GM23338 (cell line): ENCODE results near the gene FASTK. TPM values are rescaled to one million over a fixed set of nuclear protein-coding genes. Genes with fewer than 3 reads are reported as not detected.

ENCODE experiments used
- ATAC-seq: fragments of 200-7000 bp; cut with Tn5 transposase; 3 replicates; pipeline ENCODE4 v1.9.1; 2020
- DNase-seq: peaks from one replicate; pipeline ENCODE4 v3.0.0-alpha.2; 2015; ENCODE audit warnings: low spot score
- H2AFZ ChIP-seq: fragments of 200-600 bp; sonication (generic); 2 replicates; pipeline ENCODE4 v1.8.0; 2016; ENCODE audit warnings: antibody characterized with exemption, mild to moderate bottlenecking, moderate library complexity
- H3F3A ChIP-seq: fragments of 200-600 bp; sonication (generic); replicated peaks from 2 replicates; pipeline ENCODE4 v1.8.0; 2017; ENCODE audit warnings: antibody characterized with exemption, mixed run types, low read depth
- H3K27ac ChIP-seq: fragments of 200-600 bp; sonication (generic); 2 replicates; pipeline ENCODE4 v1.6.1; 2016; ENCODE audit warnings: low read depth
- H3K27me3 ChIP-seq: fragments of 200-600 bp; sonication (generic); 2 replicates; pipeline ENCODE4 v1.8.0; 2016; ENCODE audit warnings: mild to moderate bottlenecking, mixed run types, moderate library complexity; ENCODE audit not compliant: insufficient read depth
- H3K36me3 ChIP-seq: fragments of 200-600 bp; sonication (generic); 2 replicates; pipeline ENCODE4 v1.8.0; 2016; ENCODE audit warnings: mild to moderate bottlenecking; ENCODE audit not compliant: insufficient read depth
- H3K4me1 ChIP-seq: fragments of 200-600 bp; sonication (generic); 2 replicates; pipeline ENCODE4 v1.8.0; 2016; ENCODE audit warnings: mild to moderate bottlenecking, moderate library complexity; ENCODE audit not compliant: insufficient read depth
- H3K4me2 ChIP-seq: fragments of 200-600 bp; sonication (generic); 2 replicates; pipeline ENCODE4 v1.7.1; 2017; ENCODE audit warnings: mixed run types
- H3K4me3 ChIP-seq: fragments of 200-600 bp; sonication (generic); 2 replicates; pipeline ENCODE4 v1.6.1; 2016; ENCODE audit warnings: mixed run types
- H3K79me2 ChIP-seq: fragments of 200-600 bp; sonication (generic); replicated peaks from 2 replicates; pipeline ENCODE4 v1.8.0; 2017; ENCODE audit warnings: mild to moderate bottlenecking; ENCODE audit not compliant: insufficient read depth
- H3K9me2 ChIP-seq: fragments of 200-600 bp; sonication (generic); 2 replicates; pipeline ENCODE4 v1.8.0; 2017; ENCODE audit not compliant: insufficient read depth
- H4K20me1 ChIP-seq: fragments of 200-600 bp; sonication (generic); replicated peaks from 2 replicates; pipeline ENCODE4 v1.8.0; 2017; ENCODE audit warnings: mild to moderate bottlenecking; ENCODE audit not compliant: insufficient read depth
- H3K27ac Mint-ChIP-seq: 2 replicates; pipeline ENCODE4 v1.8.0; 2020; ENCODE audit warnings: inconsistent platforms, mild to moderate bottlenecking, moderate library complexity, mixed read lengths
- H3K27me3 Mint-ChIP-seq: 3 replicates; pipeline ENCODE4 v1.8.0; 2022; ENCODE audit warnings: low read depth, mild to moderate bottlenecking, moderate library complexity, mixed read lengths, inconsistent platforms; ENCODE audit not compliant: insufficient read depth, poor library complexity
- H3K36me3 Mint-ChIP-seq: 3 replicates; pipeline ENCODE4 v1.8.0; 2021; ENCODE audit warnings: low read depth, mild to moderate bottlenecking, inconsistent platforms, moderate library complexity, mixed read lengths
- H3K4me1 Mint-ChIP-seq: 3 replicates; pipeline ENCODE4 v1.8.0; 2020; ENCODE audit warnings: mild to moderate bottlenecking, inconsistent platforms, mixed read lengths
- H3K4me3 Mint-ChIP-seq: 3 replicates; pipeline ENCODE4 v1.8.0; 2021; ENCODE audit warnings: moderate library complexity, mild to moderate bottlenecking, inconsistent platforms, mixed read lengths
- H3K9me3 Mint-ChIP-seq: 3 replicates; pipeline ENCODE4 v1.8.0; 2020; ENCODE audit warnings: moderate library complexity, mild to moderate bottlenecking, inconsistent platforms, mixed read lengths
- CREB1 ChIP-seq: fragments of 250-450 bp; sonication (Bioruptor Pico); IDR thresholded peaks from 2 replicates; pipeline ENCODE4 v1.5.0; 2020; ENCODE audit warnings: low read depth, mild to moderate bottlenecking, moderate library complexity
- EZH2phosphoT487 ChIP-seq: fragments of 200-600 bp; sonication (generic); IDR thresholded peaks from one replicate; pipeline ENCODE4 v1.8.1; 2018; ENCODE audit warnings: antibody characterized with exemption; ENCODE audit not compliant: unreplicated experiment
- JUNB ChIP-seq: IDR thresholded peaks from one replicate; pipeline ENCODE4 v1.6.1; 2016; ENCODE audit warnings: antibody characterized with exemption; ENCODE audit not compliant: unreplicated experiment
- NANOG ChIP-seq: IDR thresholded peaks from 2 replicates; pipeline ENCODE4 v1.6.1; 2016; ENCODE audit warnings: antibody characterized with exemption, borderline replicate concordance
- ZNF331 ChIP-seq: fragments of 250-450 bp; sonication (Bioruptor Pico); IDR thresholded peaks from 2 replicates; pipeline ENCODE4 v1.5.0; 2020; ENCODE audit warnings: low read depth, mild to moderate bottlenecking, moderate library complexity
- polyA plus RNA-seq: library from polyadenylated mRNA; unstranded; fragments of >200 nt; fragmentation: Nextera tagmentation; extraction: Ambion mirVana; gene quantifications from 2 replicates; pipeline ENCODE4 v1.2.1, GENCODE V29; 2016
- total RNA-seq: library from RNA; depleted of rRNA; stranded (reverse); fragments of >200 nt; shearing (Covaris generic); gene quantifications from 2 replicates; pipeline ENCODE4 v1.2.3, GENCODE V29; 2014
- TF ChIP-seq, protein P1 (sequence below): IDR thresholded peaks from one replicate; pipeline ENCODE4 v1.6.1; 2018; ENCODE audit warnings: antibody characterized with exemption; ENCODE audit not compliant: unreplicated experiment
- TF ChIP-seq, protein P2 (sequence below), 2 experiments: fragments of 200-600 bp in 1 of 2; sonication (generic) in 1 of 2; conservative IDR thresholded peaks; 2 replicates each; pipeline versions ENCODE4 v1.5.1 to v1.6.1; 2016 to 2017; ENCODE audit warnings: antibody characterized with exemption in 2 of 2, low read depth in 2 of 2, mild to moderate bottlenecking in 2 of 2, moderate library complexity in 1 of 2

FASTK gene
- total and polyA plus RNA-seq, 2 experiments from 2014 or later, result 37.4 to 57.4 TPM

DNA sequence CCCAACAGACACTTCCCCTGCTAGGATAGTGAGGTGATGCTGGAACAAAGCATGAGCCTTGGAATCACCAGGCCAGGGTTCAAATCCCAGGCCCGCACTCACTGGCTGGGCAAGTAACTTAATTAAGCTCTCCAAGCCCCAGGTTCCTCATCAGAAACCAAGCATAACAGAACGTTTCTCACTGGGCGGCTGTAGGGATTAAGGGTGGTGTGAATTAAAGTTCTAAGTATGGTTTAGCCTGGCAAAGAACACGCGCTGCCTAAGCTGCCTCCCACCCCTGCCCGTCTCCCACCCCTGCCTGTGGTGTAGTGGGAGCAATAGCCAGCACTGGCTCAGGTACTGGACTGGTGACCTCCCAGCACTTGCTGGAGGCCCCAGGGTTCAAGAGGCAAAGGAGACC lies 15.6 kb downstream of the FASTK start:
- Mint-ChIP-seq H3K27me3 (peaks cover 35% of the 10 kb centered on the region), H3K4me3 (no peak overlapping the region), H3K4me1 (peaks cover 32% of the 10 kb centered on the region), H3K27ac (no peak overlapping the region), H3K36me3 (peaks cover 41% of the 10 kb centered on the region), H3K9me3 (no peaks in the 10 kb centered on the region)
- Histone ChIP-seq H3F3A (peaks cover 15% of the 10 kb centered on the region), H3K4me2 (no peak overlapping the region), H3K4me1 (peaks cover 29% of the 10 kb centered on the region), H3K36me3 (peaks cover 16% of the 10 kb centered on the region), H3K4me3 (no peak overlapping the region), H3K27me3 (peaks cover 15% of the 10 kb centered on the region; the same call in 1 of the 2 replicates), H2AFZ (no peak overlapping the region), H3K27ac (no peak overlapping the region), H4K20me1 (no peaks in the 10 kb centered on the region; the same call in 1 of the 2 replicates), H3K79me2 (peaks cover 11% of the 10 kb centered on the region), H3K9me2 (no peaks in the 10 kb centered on the region)
- no peak for DNase-seq
- no peak for TF ChIP-seq ZNF331 (CRISPR knock-in tag)
- TF ChIP-seq, protein P1, sequence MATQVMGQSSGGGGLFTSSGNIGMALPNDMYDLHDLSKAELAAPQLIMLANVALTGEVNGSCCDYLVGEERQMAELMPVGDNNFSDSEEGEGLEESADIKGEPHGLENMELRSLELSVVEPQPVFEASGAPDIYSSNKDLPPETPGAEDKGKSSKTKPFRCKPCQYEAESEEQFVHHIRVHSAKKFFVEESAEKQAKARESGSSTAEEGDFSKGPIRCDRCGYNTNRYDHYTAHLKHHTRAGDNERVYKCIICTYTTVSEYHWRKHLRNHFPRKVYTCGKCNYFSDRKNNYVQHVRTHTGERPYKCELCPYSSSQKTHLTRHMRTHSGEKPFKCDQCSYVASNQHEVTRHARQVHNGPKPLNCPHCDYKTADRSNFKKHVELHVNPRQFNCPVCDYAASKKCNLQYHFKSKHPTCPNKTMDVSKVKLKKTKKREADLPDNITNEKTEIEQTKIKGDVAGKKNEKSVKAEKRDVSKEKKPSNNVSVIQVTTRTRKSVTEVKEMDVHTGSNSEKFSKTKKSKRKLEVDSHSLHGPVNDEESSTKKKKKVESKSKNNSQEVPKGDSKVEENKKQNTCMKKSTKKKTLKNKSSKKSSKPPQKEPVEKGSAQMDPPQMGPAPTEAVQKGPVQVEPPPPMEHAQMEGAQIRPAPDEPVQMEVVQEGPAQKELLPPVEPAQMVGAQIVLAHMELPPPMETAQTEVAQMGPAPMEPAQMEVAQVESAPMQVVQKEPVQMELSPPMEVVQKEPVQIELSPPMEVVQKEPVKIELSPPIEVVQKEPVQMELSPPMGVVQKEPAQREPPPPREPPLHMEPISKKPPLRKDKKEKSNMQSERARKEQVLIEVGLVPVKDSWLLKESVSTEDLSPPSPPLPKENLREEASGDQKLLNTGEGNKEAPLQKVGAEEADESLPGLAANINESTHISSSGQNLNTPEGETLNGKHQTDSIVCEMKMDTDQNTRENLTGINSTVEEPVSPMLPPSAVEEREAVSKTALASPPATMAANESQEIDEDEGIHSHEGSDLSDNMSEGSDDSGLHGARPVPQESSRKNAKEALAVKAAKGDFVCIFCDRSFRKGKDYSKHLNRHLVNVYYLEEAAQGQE, result no peak
- no peak for TF ChIP-seq JUNB
- TF ChIP-seq, protein P2, sequence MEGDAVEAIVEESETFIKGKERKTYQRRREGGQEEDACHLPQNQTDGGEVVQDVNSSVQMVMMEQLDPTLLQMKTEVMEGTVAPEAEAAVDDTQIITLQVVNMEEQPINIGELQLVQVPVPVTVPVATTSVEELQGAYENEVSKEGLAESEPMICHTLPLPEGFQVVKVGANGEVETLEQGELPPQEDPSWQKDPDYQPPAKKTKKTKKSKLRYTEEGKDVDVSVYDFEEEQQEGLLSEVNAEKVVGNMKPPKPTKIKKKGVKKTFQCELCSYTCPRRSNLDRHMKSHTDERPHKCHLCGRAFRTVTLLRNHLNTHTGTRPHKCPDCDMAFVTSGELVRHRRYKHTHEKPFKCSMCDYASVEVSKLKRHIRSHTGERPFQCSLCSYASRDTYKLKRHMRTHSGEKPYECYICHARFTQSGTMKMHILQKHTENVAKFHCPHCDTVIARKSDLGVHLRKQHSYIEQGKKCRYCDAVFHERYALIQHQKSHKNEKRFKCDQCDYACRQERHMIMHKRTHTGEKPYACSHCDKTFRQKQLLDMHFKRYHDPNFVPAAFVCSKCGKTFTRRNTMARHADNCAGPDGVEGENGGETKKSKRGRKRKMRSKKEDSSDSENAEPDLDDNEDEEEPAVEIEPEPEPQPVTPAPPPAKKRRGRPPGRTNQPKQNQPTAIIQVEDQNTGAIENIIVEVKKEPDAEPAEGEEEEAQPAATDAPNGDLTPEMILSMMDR (conservative IDR thresholded peaks at IDR 0.05; ENCODE audit: low read depth in 2 of 2), result no peak
- no peak for TF ChIP-seq NANOG
- TF ChIP-seq CREB1 (CRISPR knock-in tag), result no peak
- no peak for TF ChIP-seq EZH2phosphoT487
- ATAC-seq, result no peak

DNA sequence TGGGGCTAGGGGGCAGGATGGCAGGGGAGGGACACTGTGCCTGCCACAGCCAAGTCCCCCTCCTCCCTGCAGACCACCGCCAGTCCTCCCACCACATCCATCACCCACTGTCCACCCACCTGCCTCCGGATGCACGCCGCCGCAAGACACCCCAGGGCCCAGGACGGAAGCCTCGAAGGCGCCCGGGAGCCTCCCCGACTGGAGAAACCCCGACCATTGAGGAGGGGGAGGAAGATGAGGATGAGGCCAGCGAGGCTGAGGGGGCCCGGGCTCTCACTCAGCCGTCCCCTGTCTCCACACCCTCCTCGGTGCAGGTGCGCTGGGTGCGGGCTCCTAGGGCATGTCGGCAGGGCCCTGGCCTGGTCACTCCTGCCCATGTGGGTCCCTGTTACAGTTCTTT lies 16.2 kb downstream of the FASTK start:
- Histone ChIP-seq H4K20me1 (no peaks in the 10 kb centered on the region; the same call in 1 of the 2 replicates), H3K36me3 (peaks cover 16% of the 10 kb centered on the region), H3K27me3 (peaks cover 15% of the 10 kb centered on the region; the same call in 1 of the 2 replicates), H3K4me3 (no peak overlapping the region), H3K4me1 (peaks cover 29% of the 10 kb centered on the region), H3K4me2 (no peak overlapping the region), H3F3A (peaks cover 15% of the 10 kb centered on the region), H3K9me2 (no peaks in the 10 kb centered on the region), H3K27ac (no peak overlapping the region), H3K79me2 (peaks cover 11% of the 10 kb centered on the region), H2AFZ (no peak overlapping the region)
- Mint-ChIP-seq H3K9me3 (no peaks in the 10 kb centered on the region), H3K4me3 (no peak overlapping the region), H3K27ac (no peak overlapping the region), H3K36me3 (peaks cover 36% of the 10 kb centered on the region), H3K27me3 (peaks cover 36% of the 10 kb centered on the region), H3K4me1 (peaks cover 32% of the 10 kb centered on the region)
- DNase-seq, result no peak
- ATAC-seq, result no peak
- no peak for TF ChIP-seq ZNF331 (CRISPR knock-in tag)
- no peak for TF ChIP-seq JUNB
- no peak for TF ChIP-seq CREB1 (CRISPR knock-in tag)
- TF ChIP-seq, protein P1, result no peak
